K562 (cell line): Measurements from ENCODE around the gene GLDC. TPM values are rescaled to one million over a fixed set of nuclear protein-coding genes. Genes with fewer than 3 reads are reported as not detected.

Experiments
- ATAC-seq: fragments of 200-7000 bp; cut with Tn5 transposase; 3 replicates; pipeline ENCODE4 v1.9.1; 2020; ENCODE audit warnings: moderate library complexity
- BruUV-seq: library from RNA; stranded (reverse); fragments of 400-500 nt; replicated peaks from 2 replicates; lab custom pipeline; 2021; lab: Mats Ljungman, UMichigan
- CTCF ChIA-PET: fragments of 300-600 bp; formaldehyde crosslinking; extraction: SDS; loops from one replicate; lab custom pipeline; 2021; ENCODE audit warnings: low intra/inter-chr PET ratio; lab: Yijun Ruan, JAX
- POLR2A ChIA-PET: fragments of 300-600, 350-650 bp; sonication (Branson Sonifier 250); formaldehyde crosslinking; extraction: SDS; loops from one replicate; lab custom pipeline; 2021; ENCODE audit warnings: antibody characterized with exemption, inconsistent platforms; lab: Yijun Ruan, JAX
- DNase-seq, 4 experiments: peaks; one replicate each; pipeline versions ENCODE4 v3.0.0 to v3.0.0-alpha.2; 2011 to 2018; ENCODE audit warnings: low spot score in 3 of 4, mixed read lengths in 3 of 4; ENCODE audit errors: extremely low read depth in 1 of 4
- FAIRE-seq: peaks from 2 replicates; lab custom pipeline; 2011; peaks lifted over from hg19 to GRCh38; lab: Jason Lieb, UNC
- H2AFZ ChIP-seq: 2 replicates; pipeline ENCODE4 v1.6.0; 2011; ENCODE audit warnings: low read depth, low read length, control low read depth, inconsistent platforms
- H3K27ac ChIP-seq: fragments of 200-600 bp; 3 replicates; pipeline ENCODE4 v1.8.0; 2011; ENCODE audit warnings: low read depth, mild to moderate bottlenecking, control low read depth, inconsistent platforms, low read length, moderate library complexity, mixed read lengths; ENCODE audit errors: extremely low read depth
- H3K27me3 ChIP-seq, 2 experiments: fragments of 300-600 bp in 1 of 2; 2 replicates in 1 of 2; 3 replicates in 1 of 2; pipeline versions ENCODE4 v1.6.0 to v1.8.0; 2011; ENCODE audit warnings: inconsistent platforms in 2 of 2, low read length in 2 of 2, mild to moderate bottlenecking in 1 of 2, mixed read lengths in 1 of 2, moderate library complexity in 1 of 2; ENCODE audit not compliant: control insufficient read depth in 2 of 2, insufficient read depth in 2 of 2
- H3K36me3 ChIP-seq: fragments of 300-600 bp; 3 replicates; pipeline ENCODE4 v1.8.0; 2011; ENCODE audit warnings: mild to moderate bottlenecking, low read length, inconsistent platforms; ENCODE audit not compliant: control insufficient read depth, insufficient read depth
- H3K4me1 ChIP-seq, 2 experiments: fragments of 200-600 bp in 1 of 2; replicated peaks in 1 of 2; 2 replicates in 1 of 2; 3 replicates in 1 of 2; pipeline versions ENCODE4 v1.5.1 to v1.8.0; 2011; ENCODE audit warnings: inconsistent platforms in 2 of 2, low read length in 2 of 2, mild to moderate bottlenecking in 1 of 2, mixed read lengths in 1 of 2, moderate library complexity in 1 of 2; ENCODE audit not compliant: control insufficient read depth in 2 of 2, insufficient read depth in 2 of 2
- H3K4me2 ChIP-seq: 2 replicates; pipeline ENCODE4 v1.6.1; 2011; ENCODE audit warnings: low read length, control low read depth, inconsistent platforms, mixed read lengths; ENCODE audit not compliant: insufficient read depth
- H3K4me3 ChIP-seq: fragments of 200-600 bp; sonication (generic), shearing (Covaris generic); 2 replicates; pipeline ENCODE4 v1.5.1; 2016; ENCODE audit warnings: control low read depth, inconsistent platforms
- H3K79me2 ChIP-seq: fragments of 200-600 bp; 3 replicates; pipeline ENCODE4 v1.8.0; 2011; ENCODE audit warnings: low read length, inconsistent platforms; ENCODE audit not compliant: control insufficient read depth, insufficient read depth
- H3K9ac ChIP-seq, 2 experiments: 2 replicates each; pipeline versions ENCODE4 v1.6.0 to v1.6.1; 2011; ENCODE audit warnings: low read depth in 2 of 2, low read length in 2 of 2, control low read depth in 1 of 2, inconsistent platforms in 1 of 2, mild to moderate bottlenecking in 1 of 2, mixed read lengths in 1 of 2; ENCODE audit not compliant: insufficient read depth in 1 of 2
- H3K9me1 ChIP-seq: one replicate; pipeline ENCODE4 v1.6.0; 2011; ENCODE audit warnings: inconsistent platforms, mild to moderate bottlenecking, low read length, moderate library complexity; ENCODE audit not compliant: control insufficient read depth, insufficient read depth
- H3K9me3 ChIP-seq: replicated peaks from 2 replicates; pipeline ENCODE4 v1.5.1; 2011; ENCODE audit warnings: low read depth, low read length, inconsistent platforms; ENCODE audit not compliant: control insufficient read depth, insufficient read depth
- H4K20me1 ChIP-seq: replicated peaks from 2 replicates; pipeline ENCODE4 v1.6.1; 2011; ENCODE audit warnings: low read length, inconsistent platforms, mixed read lengths; ENCODE audit not compliant: control insufficient read depth, insufficient read depth
- GATA2 ChIP-seq: sonication (generic); formaldehyde crosslinking; IDR thresholded peaks from 2 replicates; pipeline ENCODE4 v1.4.0; 2020; ENCODE audit warnings: mild to moderate bottlenecking, missing genetic modification reagents
- MECOM ChIP-seq: fragments of 250-450 bp; sonication (Bioruptor Pico); IDR thresholded peaks from 2 replicates; pipeline ENCODE4 v1.8.0; 2022; ENCODE audit warnings: inconsistent platforms
- NBN ChIP-seq: fragments of 450-650 bp; IDR thresholded peaks from 2 replicates; pipeline ENCODE4 v1.6.1; 2016; ENCODE audit warnings: low read depth, mild to moderate bottlenecking
- NFE2L1 ChIP-seq: fragments of 450-650 bp; IDR thresholded peaks from 2 replicates; pipeline ENCODE4 v1.6.1; 2016; ENCODE audit warnings: missing genetic modification characterization, low read depth, mild to moderate bottlenecking, missing compliant biosample characterization, moderate library complexity, borderline replicate concordance
- POLR2AphosphoS5 ChIP-seq: IDR thresholded peaks from 2 replicates; pipeline ENCODE4 v1.6.1; 2011; ENCODE audit warnings: mild to moderate bottlenecking, low read depth, low read length, moderate library complexity; ENCODE audit not compliant: control insufficient read depth, insufficient read depth
- TCF7L2 ChIP-seq: fragments of 150-350 bp; IDR thresholded peaks from 2 replicates; pipeline ENCODE4 v1.6.1; 2016; ENCODE audit warnings: low read depth, mild to moderate bottlenecking, low read length, moderate library complexity
- ZNF146 ChIP-seq: IDR thresholded peaks from one replicate; pipeline ENCODE4 v1.6.1; 2018; ENCODE audit warnings: missing compliant biosample characterization; ENCODE audit not compliant: unreplicated experiment
- ZNF696 ChIP-seq: fragments of 250-450 bp; sonication (Bioruptor Pico); conservative IDR thresholded peaks from 2 replicates; pipeline ENCODE4 v1.4.0; 2020; ENCODE audit warnings: mild to moderate bottlenecking, moderate library complexity
- WGBS: fragments of 100-300 bp; shearing (Covaris generic); methylation state at CpG from one replicate; pipeline ENCODE4 v1.1.6; 2016; ENCODE audit warnings: low coverage, mixed read lengths; ENCODE audit not compliant: insufficient coverage; ENCODE audit errors: missing lambda C conversion rate; 5-methylcytosine and 5-hydroxymethylcytosine counted together
- in situ Hi-C: fragments of 300-500 bp; cut with MboI; formaldehyde crosslinking; loops from 4 replicates; pipeline ENCODE4 v1.15.0; 2018; ENCODE audit warnings: inconsistent platforms, mixed read lengths
- intact Hi-C: fragments of 100-400 bp; cut with micrococcal nuclease; formaldehyde crosslinking; loops from 2 replicates; pipeline ENCODE4 v1.14.2; 2022
- polyA plus RNA-seq, 8 experiments: library from polyadenylated mRNA; depleted of rRNA in 4 of 8; stranded (reverse) in 5 of 8; unstranded in 3 of 8; fragments of >200 nt; fragmentation: Nextera tagmentation in 2 of 8; fragmentation: Illumina TruSeq in 1 of 8; extraction: Ambion mirVana in 2 of 8; extraction: Trizol in 1 of 8; gene quantifications; 2 replicates each; pipeline versions ENCODE4 v1.2.1 to v1.2.3, GENCODE V29; 2011 to 2014; ENCODE audit warnings: inconsistent platforms in 1 of 8, missing spikeins in 1 of 8
- total RNA-seq, 7 experiments: library from RNA; depleted of rRNA in 6 of 7; stranded (reverse); fragments of >200 nt in 6 of 7; fragmentation: Illumina TruSeq in 2 of 7; extraction: Trizol in 2 of 7; gene quantifications; 2 replicates each; pipeline versions ENCODE4 v1.2.1 to v1.2.3, GENCODE V29; 2011 to 2021; ENCODE audit warnings: low replicate concordance in 1 of 7
- TF ChIP-seq, protein P1 (sequence below): fragments of 250-450 bp; sonication (Bioruptor Pico); IDR thresholded peaks from 2 replicates; pipeline ENCODE4 v1.5.0; 2022; ENCODE audit warnings: mild to moderate bottlenecking
- TF ChIP-seq, protein P2 (sequence below): sonication (generic); formaldehyde crosslinking; IDR thresholded peaks from 2 replicates; pipeline ENCODE4 v1.8.1; 2023; ENCODE audit warnings: mild to moderate bottlenecking, missing genetic modification reagents
- TF ChIP-seq, protein P3 (sequence below): fragments of 450-650 bp; IDR thresholded peaks from 2 replicates; pipeline ENCODE4 v1.6.1; 2014; ENCODE audit warnings: low read depth, mild to moderate bottlenecking, moderate library complexity, borderline replicate concordance

GLDC gene
- total and polyA plus RNA-seq, 9 of the 15 experiments (the other 6 are each of a cell fraction or from before 2014, with no cell fraction given), result 0.03 to 0.27 (median 0.08) TPM; not detected in 6

DNA sequence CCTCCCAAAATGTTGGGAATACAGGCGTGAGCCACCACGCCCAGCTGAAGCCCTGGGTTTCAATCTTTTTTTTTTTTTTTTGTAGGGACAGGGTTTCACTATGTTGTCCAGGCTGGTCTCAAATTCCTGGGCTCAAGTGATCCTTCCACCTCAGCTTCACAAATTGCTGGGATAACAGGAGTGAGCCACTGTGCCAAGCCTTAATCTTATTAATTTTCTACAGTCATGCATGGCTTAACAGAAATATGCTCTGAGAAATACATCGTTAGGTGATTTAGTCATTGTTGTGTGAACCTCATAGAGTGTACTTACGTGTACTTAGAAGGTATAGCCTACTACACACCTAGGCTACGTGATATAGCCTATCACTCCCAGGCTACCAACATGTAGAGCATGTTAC is 31.0 kb downstream of the GLDC start:
- in situ Hi-C loops (no loop called here), intact Hi-C loops (no loop called here)
- no peak overlapping the region for H3K4me2 ChIP-seq
- TF ChIP-seq NFE2L1, result no peak
- TF ChIP-seq ZNF146 (CRISPR knock-in tag), result no peak
- TF ChIP-seq, protein P1, sequence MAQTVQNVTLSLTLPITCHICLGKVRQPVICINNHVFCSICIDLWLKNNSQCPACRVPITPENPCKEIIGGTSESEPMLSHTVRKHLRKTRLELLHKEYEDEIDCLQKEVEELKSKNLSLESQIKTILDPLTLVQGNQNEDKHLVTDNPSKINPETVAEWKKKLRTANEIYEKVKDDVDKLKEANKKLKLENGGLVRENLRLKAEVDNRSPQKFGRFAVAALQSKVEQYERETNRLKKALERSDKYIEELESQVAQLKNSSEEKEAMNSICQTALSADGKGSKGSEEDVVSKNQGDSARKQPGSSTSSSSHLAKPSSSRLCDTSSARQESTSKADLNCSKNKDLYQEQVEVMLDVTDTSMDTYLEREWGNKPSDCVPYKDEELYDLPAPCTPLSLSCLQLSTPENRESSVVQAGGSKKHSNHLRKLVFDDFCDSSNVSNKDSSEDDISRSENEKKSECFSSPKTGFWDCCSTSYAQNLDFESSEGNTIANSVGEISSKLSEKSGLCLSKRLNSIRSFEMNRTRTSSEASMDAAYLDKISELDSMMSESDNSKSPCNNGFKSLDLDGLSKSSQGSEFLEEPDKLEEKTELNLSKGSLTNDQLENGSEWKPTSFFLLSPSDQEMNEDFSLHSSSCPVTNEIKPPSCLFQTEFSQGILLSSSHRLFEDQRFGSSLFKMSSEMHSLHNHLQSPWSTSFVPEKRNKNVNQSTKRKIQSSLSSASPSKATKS, result no peak
- TF ChIP-seq NBN, result no peak
- no peak for TF ChIP-seq ZNF696 (CRISPR knock-in tag)
- TF ChIP-seq POLR2AphosphoS5, result no peak
- TF ChIP-seq, protein P2, sequence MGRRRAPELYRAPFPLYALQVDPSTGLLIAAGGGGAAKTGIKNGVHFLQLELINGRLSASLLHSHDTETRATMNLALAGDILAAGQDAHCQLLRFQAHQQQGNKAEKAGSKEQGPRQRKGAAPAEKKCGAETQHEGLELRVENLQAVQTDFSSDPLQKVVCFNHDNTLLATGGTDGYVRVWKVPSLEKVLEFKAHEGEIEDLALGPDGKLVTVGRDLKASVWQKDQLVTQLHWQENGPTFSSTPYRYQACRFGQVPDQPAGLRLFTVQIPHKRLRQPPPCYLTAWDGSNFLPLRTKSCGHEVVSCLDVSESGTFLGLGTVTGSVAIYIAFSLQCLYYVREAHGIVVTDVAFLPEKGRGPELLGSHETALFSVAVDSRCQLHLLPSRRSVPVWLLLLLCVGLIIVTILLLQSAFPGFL (CRISPR knock-in tag), result no peak
- TF ChIP-seq TCF7L2, result no peak
- no peak for TF ChIP-seq MECOM (CRISPR knock-in tag)
- TF ChIP-seq, protein P3, sequence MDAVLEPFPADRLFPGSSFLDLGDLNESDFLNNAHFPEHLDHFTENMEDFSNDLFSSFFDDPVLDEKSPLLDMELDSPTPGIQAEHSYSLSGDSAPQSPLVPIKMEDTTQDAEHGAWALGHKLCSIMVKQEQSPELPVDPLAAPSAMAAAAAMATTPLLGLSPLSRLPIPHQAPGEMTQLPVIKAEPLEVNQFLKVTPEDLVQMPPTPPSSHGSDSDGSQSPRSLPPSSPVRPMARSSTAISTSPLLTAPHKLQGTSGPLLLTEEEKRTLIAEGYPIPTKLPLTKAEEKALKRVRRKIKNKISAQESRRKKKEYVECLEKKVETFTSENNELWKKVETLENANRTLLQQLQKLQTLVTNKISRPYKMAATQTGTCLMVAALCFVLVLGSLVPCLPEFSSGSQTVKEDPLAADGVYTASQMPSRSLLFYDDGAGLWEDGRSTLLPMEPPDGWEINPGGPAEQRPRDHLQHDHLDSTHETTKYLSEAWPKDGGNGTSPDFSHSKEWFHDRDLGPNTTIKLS, result no peak
- TF ChIP-seq GATA2, result no peak
- no peak for ATAC-seq
- H3K9me3 ChIP-seq, result no peaks in the 10 kb centered on the region
- POLR2A ChIA-PET, result no interaction called here
- WGBS, result 4% methylated on average over 4 of the region's 5 CpGs
- CTCF ChIA-PET, result no interaction called here
- H3K27ac ChIP-seq, result no peak overlapping the region
- FAIRE-seq, result no peak
- no peaks in the 10 kb centered on the region for H3K36me3 ChIP-seq
- no peaks in the 10 kb centered on the region for H3K4me1 ChIP-seq
- no peaks in the 10 kb centered on the region for H4K20me1 ChIP-seq
- no peak overlapping the region for H3K4me3 ChIP-seq
- H2AFZ ChIP-seq, result no peak overlapping the region
- BruUV-seq, result no TSS peak
- H3K79me2 ChIP-seq, result no peaks in the 10 kb centered on the region
- no peaks in the 10 kb centered on the region for H3K9me1 ChIP-seq
- H3K27me3 ChIP-seq, result no peaks in the 10 kb centered on the region; a peak in 2 of 5 replicates
- H3K9ac ChIP-seq, result no peak overlapping the region
- DNase-seq, result no peak
